Type B pancreatic cell (in vitro differentiated cells): Measurements from ENCODE around the gene PRTG. TPM values are rescaled to one million over a fixed set of nuclear protein-coding genes. Genes with fewer than 3 reads are reported as not detected.
A peak's percentile ranks its signal among the peaks of the same experiment; 100 is the strongest.

Source experiments
- DNase-seq: peaks from one replicate; pipeline ENCODE4 v3.0.0; 2021; ENCODE audit warnings: mixed read lengths; ENCODE audit not compliant: unreplicated experiment; ENCODE audit errors: extremely low spot score
- H3K27ac Mint-ChIP-seq: 2 replicates; pipeline ENCODE4 v1.8.0; 2021; ENCODE audit warnings: mild to moderate bottlenecking, mixed read lengths
- H3K27me3 Mint-ChIP-seq: 2 replicates; pipeline ENCODE4 v1.8.0; 2021; ENCODE audit warnings: mixed read lengths
- H3K36me3 Mint-ChIP-seq: 2 replicates; pipeline ENCODE4 v1.8.0; 2021; ENCODE audit warnings: mixed read lengths
- H3K4me1 Mint-ChIP-seq: one replicate; pipeline ENCODE4 v1.8.0; 2021; ENCODE audit warnings: mixed read lengths; ENCODE audit not compliant: unreplicated experiment
- H3K4me3 Mint-ChIP-seq: 2 replicates; pipeline ENCODE4 v1.8.0; 2021; ENCODE audit warnings: mild to moderate bottlenecking, mixed read lengths
- H3K9me3 Mint-ChIP-seq: 2 replicates; pipeline ENCODE4 v1.8.0; 2021; ENCODE audit warnings: mixed read lengths
- total RNA-seq: library from RNA; stranded (reverse); gene quantifications from 2 replicates; pipeline ENCODE4 v1.2.1, GENCODE V29; 2021; ENCODE audit warnings: low replicate concordance
- TF ChIP-seq, protein P1 (sequence below): fragments of 200-600 bp; sonication (generic); conservative IDR thresholded peaks from 2 replicates; pipeline ENCODE4 v1.5.0; 2021; ENCODE audit warnings: antibody characterized with exemption, mild to moderate bottlenecking

The PRTG gene
- total RNA-seq, 1 donor from 2014 or later: 51.7 TPM

DNA sequence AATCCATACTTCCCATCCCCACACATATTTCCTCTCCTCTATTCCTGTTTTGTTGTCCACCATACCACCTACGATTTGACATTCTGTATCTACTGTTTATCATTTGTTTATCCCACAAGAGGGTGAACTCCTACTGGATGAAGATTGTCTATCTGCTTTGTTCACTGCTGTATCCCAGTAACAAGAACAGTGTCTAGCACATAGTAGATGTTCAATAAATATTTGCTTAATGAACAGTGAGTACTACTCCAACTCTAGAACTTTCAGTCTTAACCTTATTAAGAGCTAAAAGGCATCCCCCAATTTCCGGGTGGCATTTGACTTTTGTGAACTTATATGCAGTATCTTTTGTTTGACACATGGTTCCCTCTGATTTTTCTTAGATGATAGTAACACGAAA, 156.1 kb downstream of the PRTG start:
- Mint-ChIP-seq H3K27ac (no peak overlapping the region), H3K36me3 (peaks cover 8% of the 10 kb centered on the region), H3K4me3 (no peak overlapping the region), H3K27me3 (peaks cover 3% of the 10 kb centered on the region), H3K9me3 (no peaks in the 10 kb centered on the region), H3K4me1 (peaks cover 10% of the 10 kb centered on the region)
- DNase-seq: no peak
- TF ChIP-seq, protein P1, sequence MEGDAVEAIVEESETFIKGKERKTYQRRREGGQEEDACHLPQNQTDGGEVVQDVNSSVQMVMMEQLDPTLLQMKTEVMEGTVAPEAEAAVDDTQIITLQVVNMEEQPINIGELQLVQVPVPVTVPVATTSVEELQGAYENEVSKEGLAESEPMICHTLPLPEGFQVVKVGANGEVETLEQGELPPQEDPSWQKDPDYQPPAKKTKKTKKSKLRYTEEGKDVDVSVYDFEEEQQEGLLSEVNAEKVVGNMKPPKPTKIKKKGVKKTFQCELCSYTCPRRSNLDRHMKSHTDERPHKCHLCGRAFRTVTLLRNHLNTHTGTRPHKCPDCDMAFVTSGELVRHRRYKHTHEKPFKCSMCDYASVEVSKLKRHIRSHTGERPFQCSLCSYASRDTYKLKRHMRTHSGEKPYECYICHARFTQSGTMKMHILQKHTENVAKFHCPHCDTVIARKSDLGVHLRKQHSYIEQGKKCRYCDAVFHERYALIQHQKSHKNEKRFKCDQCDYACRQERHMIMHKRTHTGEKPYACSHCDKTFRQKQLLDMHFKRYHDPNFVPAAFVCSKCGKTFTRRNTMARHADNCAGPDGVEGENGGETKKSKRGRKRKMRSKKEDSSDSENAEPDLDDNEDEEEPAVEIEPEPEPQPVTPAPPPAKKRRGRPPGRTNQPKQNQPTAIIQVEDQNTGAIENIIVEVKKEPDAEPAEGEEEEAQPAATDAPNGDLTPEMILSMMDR: no peak

DNA sequence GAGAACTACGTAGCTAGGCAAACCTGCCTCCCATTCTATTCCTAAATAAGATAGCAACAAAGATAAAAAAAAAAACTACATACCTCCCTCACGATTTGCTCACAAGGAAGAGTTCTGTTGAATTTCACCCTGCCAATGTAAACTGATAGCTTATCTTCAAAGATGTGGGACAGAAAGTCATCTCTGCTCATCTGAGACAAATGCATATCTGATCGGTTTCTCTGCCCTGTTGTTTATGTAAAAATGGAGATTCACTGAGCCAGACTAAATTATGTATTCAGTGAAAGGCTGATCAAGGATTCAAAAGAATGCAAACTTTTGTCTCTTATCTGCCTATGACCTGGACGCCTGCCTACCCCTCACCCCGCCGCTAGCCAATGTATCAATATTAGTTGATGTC, 166.0 kb downstream of the PRTG start:
- no peaks in the 10 kb centered on the region for H3K27me3 Mint-ChIP-seq
- no peak overlapping the region for H3K27ac Mint-ChIP-seq
- no peak for DNase-seq
- peaks cover 13% of the 10 kb centered on the region for H3K4me1 Mint-ChIP-seq
- peaks cover 13% of the 10 kb centered on the region for H3K36me3 Mint-ChIP-seq
- TF ChIP-seq, protein P1: no peak
- H3K9me3 Mint-ChIP-seq: no peaks in the 10 kb centered on the region
- H3K4me3 Mint-ChIP-seq: no peak overlapping the region

DNA sequence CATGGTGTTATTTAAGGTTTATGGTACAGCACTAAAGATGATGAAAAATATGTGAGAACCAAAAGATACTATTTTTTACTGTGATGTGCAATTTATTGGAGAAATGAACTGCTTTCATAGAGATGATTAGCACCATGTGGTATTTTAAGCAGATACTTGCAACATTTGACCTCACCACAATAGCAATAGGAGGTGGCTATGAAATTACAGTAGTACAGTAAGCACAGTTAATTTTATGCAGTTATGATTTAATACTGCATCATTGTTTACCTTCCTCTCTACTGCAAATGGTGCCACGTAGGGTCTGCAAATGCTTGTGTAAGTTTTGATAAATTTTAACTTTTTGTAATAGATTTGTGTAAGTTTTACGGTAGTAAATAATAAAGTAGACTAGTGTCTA, 168.9 kb downstream of the PRTG start:
- Mint-ChIP-seq H3K4me3 (no peak overlapping the region), H3K27ac (no peak overlapping the region), H3K27me3 (no peaks in the 10 kb centered on the region), H3K36me3 (peaks cover 30% of the 10 kb centered on the region), H3K4me1 (no peaks in the 10 kb centered on the region), H3K9me3 (peaks cover 4% of the 10 kb centered on the region)
- TF ChIP-seq, protein P1: no peak
- no peak for DNase-seq

DNA sequence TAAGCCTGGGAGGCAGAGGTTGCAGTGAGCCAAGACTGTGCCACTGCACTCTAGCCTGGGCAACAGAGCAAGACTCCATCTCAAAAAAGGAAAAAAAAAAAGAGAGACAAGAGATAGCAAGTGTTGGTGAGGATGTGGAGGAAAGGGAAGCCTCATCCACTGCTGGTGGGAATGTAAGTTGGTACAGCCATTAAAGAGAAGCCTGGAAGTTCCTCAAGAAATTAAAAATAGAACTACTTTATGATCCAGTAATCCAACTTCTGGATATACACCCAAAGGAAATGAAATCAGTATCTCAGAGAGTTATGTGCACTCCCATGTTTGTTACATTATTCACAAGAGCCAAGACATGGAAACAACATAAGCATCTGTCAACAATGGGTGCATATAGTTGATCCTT, 169.7 kb downstream of the PRTG start:
- no peak for DNase-seq
- H3K27ac Mint-ChIP-seq: no peak overlapping the region
- H3K9me3 Mint-ChIP-seq: peaks cover 4% of the 10 kb centered on the region
- TF ChIP-seq, protein P1: no peak
- H3K4me3 Mint-ChIP-seq: no peak overlapping the region
- no peaks in the 10 kb centered on the region for H3K4me1 Mint-ChIP-seq
- H3K36me3 Mint-ChIP-seq: peaks cover 32% of the 10 kb centered on the region
- H3K27me3 Mint-ChIP-seq: no peaks in the 10 kb centered on the region

DNA sequence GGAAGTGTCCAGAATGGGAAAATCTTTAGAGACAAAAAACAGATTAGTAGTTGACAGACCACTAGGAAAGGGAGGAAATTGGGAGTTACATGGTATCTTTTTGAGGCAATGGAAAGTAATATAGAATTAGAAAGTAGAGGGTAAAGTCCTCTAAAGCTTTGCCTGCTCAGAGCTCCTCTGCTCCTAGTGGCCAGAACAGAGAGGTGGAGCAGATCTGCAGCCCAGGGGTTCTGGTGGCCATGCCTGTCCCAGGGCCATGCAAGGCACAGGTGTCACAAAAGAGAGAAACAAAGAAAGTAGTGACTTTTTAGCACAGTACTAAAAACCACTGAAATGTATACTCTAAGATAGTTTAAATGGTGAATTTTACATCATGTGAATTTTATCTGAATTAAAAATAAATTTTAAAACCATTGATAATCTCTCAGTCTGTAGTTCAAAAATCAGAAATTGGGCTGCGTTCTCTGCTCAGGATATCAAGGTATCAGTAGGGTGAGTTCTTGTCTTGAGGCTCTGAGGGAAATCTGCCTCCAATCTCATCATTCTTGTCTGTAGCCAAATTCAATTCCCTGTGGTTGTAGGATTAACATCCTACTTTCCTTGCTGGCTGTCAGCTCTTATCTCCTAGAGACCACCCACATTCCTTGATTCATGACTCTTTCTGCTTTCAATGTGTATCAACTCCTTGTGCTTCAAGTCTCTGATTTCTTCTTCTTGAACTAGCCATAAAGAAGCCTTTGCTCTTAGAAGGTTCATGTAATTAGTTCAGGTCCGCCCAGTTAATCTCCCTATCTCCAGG, 178.4 kb downstream of the PRTG start:
- Mint-ChIP-seq H3K4me3 (no peak overlapping the region), H3K36me3 (peaks cover 28% of the 10 kb centered on the region), H3K4me1 (no peaks in the 10 kb centered on the region), H3K9me3 (peaks cover 5% of the 10 kb centered on the region), H3K27me3 (no peaks in the 10 kb centered on the region), H3K27ac (no peak overlapping the region)
- no peak for DNase-seq
- TF ChIP-seq, protein P1: peak; percentile 48
